Prostate gland (tissue), 2 donors: Measurements from ENCODE around the gene C2orf68. TPM values are rescaled to one million over a fixed set of nuclear protein-coding genes. Genes with fewer than 3 reads are reported as not detected.

ENCODE experiments used
- small RNA-seq, 2 donors: library from RNA; depleted of rRNA; stranded (forward); fragments of <200 nt; gene quantifications; one replicate each; pipeline ENCODE3, GENCODE V24; 2016
- total RNA-seq, 2 donors: library from RNA; depleted of rRNA; stranded (reverse); fragments of >200 nt; gene quantifications; one replicate each; pipeline ENCODE4 v1.1.0, GENCODE V29; 2016

Gene C2orf68
- total RNA-seq, 2 donors from 2014 or later, result 16.1 to 26.1 TPM

Small RNA genes within 50 kb of the gene (small RNA-seq; reads per million reads assigned to genes)
- gene RN7SL126P, result 0 reads per million in 2 donors

Other genes with a start within 250 kb of the C2orf68 start
- gene CAPG, start 201.7 kb downstream of the C2orf68 start, total RNA-seq, result 10 to 100 TPM; 80.7 to 96.1 TPM
- 1 to 10 TPM in 1 of 2 donors, under 1 TPM in 1; 0.23 to 1.8 TPM for gene SH2D6, start 193.4 kb downstream of the C2orf68 start, total RNA-seq
- gene MAT2A, start 72.9 kb downstream of the C2orf68 start, total RNA-seq, result 100 to 1,000 TPM; 103 to 134 TPM
- 10 to 100 TPM; 17.8 to 52.7 TPM for gene GGCX, start 50.6 kb downstream of the C2orf68 start, total RNA-seq
- 100 to 1,000 TPM in 1 of 2 donors, 10 to 100 TPM in 1; 44.4 to 108 TPM for gene VAMP8, start 34.5 kb downstream of the C2orf68 start, total RNA-seq
- gene VAMP5, start 27.6 kb downstream of the C2orf68 start, total RNA-seq, result 10 to 100 TPM in 1 of 2 donors, 1 to 10 TPM in 1; 8.4 to 27.0 TPM
- 100 to 1,000 TPM; 161 to 201 TPM for gene RNF181, start 16.3 kb downstream of the C2orf68 start, total RNA-seq
- gene TMEM150A, start 9.4 kb downstream of the C2orf68 start, total RNA-seq, result 10 to 100 TPM; 17.4 to 32.3 TPM
- 10 to 100 TPM; 60.8 to 99.1 TPM for gene USP39, start 4.1 kb upstream of the C2orf68 start, total RNA-seq
- gene SFTPB, start 56.1 kb upstream of the C2orf68 start, total RNA-seq, result under 1 TPM in 1 of 2 donors, not detected in 1; 0.59 TPM
- gene GNLY, start 82.3 kb upstream of the C2orf68 start, total RNA-seq, result under 1 TPM; 0.36 to 0.68 TPM
- 10 to 100 TPM; 40.1 to 49.8 TPM for gene ATOH8, start 141.9 kb upstream of the C2orf68 start, total RNA-seq